ENCODE measurements around the gene RBPMS2.

The RBPMS2 gene

DNA sequence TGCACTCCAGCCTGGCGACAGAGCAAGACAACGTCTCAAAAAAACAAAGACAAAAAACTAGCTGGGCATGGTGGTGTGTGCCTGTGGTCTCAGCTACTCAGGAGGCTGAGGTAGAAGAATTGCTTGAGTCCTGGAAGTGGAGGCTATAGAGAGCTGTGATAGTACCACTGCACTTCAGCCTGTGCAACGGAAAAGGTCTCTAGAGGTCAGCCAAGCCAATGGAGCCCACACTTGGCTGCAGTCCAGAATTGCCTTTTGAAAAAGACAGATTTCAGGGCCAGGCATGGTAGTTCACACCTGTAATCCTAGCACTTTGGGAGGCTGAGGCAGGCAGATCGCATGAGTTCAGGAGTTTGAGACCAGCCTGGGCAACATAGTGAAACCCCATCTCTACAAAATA, 8.4 kb upstream of the RBPMS2 start:
- DNase-seq (ENCODE audit: low read depth in 2 of 3, low spot score in 1 of 3): no peak

DNA sequence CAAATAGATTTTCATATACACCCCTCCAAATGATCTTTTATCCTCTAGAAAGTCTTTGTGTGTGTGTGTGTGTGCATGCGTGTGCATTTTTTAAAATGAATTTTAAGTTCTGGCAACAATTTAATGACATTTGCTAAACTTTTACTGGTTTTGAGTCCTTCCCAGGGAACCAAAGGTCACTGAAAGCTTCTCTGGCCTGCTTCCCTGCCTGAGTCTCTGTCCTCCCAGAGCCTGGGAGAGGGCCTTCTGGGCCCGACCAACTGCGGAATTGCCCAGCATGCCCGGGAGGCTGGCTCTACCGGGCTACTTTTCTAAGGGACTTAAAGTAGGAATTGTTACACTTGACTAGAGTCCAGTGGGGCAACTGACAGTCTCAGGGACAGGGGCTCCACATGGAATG, 7.4 kb upstream of the RBPMS2 start:
- no peak for DNase-seq (ENCODE audit: low read depth in 2 of 3, low spot score in 1 of 3)

DNA sequence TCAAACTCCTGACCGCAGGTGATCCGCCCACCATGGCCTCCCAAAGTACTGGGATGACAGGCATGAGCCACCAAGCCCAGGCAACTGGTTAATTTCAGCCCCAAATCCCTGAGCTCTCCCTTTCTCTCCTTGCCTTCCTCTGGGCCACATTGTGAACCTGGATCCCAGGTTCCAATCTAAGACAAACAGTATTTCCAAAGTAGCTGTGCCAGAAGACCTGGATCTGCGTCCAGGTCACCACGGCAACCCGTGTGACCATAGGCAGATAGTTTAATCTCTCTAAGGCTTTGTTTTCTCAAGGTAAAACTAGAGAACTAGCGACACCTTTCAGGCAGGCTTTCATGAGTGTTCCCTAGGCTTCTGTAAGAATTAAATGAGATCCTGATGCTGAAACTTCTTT, 5.9 kb upstream of the RBPMS2 start:
- DNase-seq (ENCODE audit: low read depth in 2 of 3, low spot score in 1 of 3): no peak

DNA sequence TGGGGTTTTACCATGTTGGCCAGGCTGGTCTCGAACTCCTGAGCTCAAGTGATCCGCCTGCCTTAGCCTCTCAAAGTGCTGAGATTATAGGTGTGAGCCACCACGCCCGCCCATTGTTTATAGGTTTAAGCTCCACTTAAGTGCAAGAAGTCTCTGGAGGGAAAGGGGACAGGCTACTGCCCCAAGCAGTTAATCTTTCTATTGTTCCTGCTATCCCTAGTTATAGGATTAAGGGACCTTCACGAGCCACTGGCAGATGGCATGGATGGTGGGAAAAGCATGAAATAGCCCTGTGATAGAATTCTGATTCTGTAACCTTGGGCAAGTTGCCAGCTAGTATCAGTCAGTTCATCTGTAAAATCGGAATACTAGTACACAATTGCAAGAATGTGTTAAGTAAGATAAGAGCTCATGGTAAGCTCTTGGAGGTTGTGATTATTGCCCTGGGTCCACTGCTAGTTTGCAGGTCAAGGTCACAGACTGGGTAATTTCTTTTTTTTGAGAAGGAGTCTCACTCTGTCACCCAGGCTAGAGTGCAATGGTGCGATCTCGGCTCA, 5.3 kb upstream of the RBPMS2 start:
- DNase-seq (ENCODE audit: low read depth in 2 of 3, low spot score in 1 of 3): no peak

DNA sequence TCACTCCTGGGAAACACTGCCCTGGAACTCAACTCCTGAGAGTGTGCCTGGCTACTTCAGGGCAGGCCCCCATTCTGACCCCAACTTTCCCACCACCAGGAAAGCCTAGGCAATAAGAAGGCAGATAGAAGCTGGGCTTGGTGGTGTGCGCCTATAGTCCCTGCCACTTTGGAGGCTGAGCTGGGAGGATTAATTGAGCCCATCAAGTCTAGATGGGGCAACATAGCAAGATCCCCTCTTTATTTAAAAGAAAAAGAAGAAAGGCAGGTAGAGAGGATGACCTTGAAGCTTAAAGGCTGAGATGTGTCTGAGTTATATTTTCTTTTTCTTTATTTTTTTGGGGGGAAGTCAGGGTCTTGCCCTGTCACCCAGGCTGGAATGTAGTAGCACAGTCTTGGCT, 4.2 kb upstream of the RBPMS2 start:
- DNase-seq (ENCODE audit: low read depth in 2 of 3, low spot score in 1 of 3): no peak

DNA sequence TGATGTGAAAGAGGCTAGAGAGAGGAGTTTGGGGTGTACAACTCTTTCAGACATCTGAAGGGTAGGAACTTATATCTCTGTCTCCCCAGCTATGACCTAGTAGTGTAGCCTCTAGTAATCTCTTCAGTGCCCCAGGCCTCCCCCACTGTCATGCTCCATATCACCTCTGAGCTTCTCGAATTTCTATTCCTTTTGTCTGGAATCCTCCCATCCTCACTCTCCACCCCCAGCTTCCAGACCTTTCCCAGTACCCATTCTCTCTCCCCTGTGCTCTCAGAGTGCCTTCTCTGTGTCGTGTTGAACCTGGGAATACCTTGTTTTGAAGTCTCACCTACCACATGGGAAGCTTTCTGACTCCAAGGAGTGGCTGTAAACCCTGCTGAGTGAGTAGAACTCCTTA, 3.6 kb upstream of the RBPMS2 start:
- DNase-seq (ENCODE audit: low read depth in 2 of 3, low spot score in 1 of 3): no peak

DNA sequence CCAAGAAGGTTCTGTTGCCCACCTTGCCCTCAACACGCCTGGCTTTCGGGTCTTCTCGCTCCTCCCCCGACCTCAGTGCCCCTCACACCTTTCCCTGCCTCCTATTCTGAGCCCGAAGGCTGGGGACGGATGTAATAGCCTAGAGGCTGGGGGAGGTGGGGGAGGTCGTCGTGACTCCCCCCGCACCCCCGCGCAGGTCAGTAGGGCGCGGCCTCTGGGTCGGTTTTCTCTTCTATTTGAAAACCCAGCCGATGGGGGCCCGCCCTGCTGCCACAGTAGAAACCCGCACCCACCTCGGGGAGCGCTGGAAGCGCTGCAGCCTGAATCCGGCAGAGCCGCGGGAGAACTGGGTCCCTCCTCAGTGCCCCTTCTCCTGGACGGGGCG, 1.0 kb upstream of the RBPMS2 start:
- DNase-seq (ENCODE audit: low read depth in 2 of 3, low spot score in 1 of 3): no peak

DNA sequence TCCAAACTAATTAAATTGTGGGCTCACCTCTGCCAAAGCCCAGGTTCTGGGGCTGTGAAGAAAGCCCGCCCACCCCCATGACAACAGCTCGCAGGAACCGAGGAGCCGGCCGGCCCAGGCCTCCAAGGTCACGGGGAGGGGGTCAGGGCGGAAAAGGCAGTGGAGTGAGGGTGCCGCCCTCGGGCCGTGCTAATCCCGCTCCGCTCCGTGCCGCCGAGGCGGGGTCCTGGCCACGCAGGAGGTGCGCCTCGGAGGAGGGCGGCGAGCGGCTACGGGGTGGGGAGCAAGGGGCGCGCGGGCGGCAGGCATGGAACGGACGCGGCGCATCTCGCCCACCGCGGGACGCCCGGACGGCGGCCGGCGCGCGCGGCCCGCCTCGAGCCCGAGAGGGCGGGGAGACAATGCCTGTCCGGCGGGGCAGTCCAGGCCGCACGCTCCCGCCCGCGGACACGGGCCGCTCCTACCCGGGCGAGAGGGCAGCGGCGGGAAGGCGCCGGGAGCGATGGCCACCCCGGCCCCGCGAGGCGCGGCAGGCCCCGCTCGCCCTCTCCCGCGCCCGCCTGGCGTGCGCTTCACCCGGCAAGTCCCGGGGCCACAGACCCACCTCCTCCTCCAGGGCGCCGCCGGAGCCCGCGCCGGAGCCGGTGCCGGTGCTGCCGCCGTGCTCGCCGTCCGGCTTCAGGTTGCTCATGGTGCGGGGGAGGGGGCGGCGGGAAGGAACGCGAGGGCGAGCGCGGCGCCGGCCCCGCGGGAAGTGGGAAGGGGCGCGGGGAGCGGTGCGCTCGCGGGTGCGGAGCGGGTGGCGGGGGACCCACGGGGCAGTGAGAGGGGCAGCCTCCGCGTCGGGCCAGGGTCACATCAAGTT, 528 bp downstream of the RBPMS2 start:
- no peak for DNase-seq (ENCODE audit: low read depth in 2 of 3, low spot score in 1 of 3)

DNA sequence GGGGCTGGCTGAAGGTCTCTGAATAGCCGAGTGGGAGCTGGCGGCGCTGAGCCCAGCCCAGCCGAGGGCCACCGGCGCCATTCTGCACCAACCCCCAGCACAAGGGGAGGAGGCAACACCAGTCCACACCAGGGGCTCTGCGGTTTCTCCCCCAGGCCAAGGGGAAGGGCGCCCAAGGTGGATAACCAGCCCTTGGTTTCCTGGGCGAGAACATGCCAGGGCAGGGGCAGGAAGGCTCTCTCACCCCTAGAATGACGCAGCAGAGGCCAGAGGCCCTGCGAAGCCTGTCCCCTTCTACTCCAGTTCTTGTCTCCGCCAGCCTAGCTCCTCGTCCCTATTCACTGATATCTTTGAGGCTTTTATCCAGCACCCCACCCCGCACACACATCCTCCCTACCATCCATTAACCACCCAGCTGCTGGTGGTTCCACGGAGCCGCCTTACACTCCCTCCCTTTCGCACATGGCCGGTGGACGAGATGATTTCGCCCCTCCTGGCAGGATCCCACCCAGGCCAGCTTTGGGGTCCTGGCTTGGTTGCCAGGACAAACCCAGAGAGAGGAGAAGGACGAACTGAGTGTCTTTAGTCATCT, 1.3 kb downstream of the RBPMS2 start:
- DNase-seq (ENCODE audit: low read depth in 2 of 3, low spot score in 1 of 3): no peak

DNA sequence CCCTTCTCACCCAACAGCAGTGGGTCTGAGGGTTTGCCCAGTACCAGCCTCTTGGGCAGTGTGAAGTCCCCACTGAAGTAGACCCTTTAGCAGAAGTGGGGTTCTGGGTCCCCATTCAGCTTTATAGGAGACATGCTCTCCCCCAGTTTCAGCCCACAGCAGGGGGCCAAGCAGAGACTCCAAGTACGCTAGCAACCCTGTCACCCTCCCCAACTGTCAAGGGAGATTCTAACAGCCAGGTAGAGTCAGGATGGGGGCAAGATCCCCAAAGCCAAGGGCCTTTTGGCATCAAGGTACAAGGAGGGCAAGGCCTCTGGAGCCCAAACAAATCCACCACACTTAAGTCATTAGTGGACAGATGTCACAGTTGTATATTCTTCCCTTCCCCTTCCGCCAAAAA, 1.8 kb downstream of the RBPMS2 start:
- DNase-seq (ENCODE audit: low read depth in 2 of 3, low spot score in 1 of 3): no peak

DNA sequence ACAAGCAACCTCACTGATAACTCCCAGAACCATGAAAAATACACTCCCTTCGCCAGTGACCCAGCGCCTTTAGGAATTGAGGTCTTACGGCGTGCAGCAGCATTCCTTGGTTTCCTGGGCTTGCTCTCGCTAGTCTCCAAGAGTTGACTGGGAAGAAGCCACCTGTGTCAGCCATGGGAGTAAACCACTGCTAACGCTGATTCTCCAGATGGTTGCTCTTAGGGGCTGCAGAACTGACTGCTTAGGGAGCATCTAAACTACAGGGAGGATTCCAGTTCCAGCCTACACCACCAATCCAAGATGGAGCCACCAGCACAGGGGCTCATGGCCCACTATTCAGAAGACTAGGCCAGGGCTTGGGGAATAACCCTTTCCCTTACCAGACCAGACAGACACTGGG, 2.4 kb downstream of the RBPMS2 start:
- DNase-seq (ENCODE audit: low read depth in 2 of 3, low spot score in 1 of 3): no peak

DNA sequence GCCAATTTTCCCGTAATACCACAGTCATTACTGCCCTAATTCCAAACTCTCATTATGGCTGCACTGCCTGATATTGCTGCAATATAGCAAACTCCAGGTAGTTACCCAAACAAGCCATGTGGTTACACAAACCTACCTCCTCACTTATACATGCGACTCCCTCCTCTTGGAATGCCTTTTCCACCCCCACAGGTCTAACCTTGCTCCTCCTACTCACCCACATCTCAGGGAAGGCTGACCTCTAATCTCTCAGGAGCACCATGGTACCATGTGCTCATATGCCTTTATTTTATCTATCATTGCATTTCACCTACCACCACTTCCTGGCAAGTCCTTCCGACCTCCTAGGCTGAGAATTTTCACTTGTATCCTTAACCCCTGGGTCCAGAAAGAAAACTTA, 2.9 kb downstream of the RBPMS2 start:
- DNase-seq (ENCODE audit: low read depth in 2 of 3, low spot score in 1 of 3): no peak

DNA sequence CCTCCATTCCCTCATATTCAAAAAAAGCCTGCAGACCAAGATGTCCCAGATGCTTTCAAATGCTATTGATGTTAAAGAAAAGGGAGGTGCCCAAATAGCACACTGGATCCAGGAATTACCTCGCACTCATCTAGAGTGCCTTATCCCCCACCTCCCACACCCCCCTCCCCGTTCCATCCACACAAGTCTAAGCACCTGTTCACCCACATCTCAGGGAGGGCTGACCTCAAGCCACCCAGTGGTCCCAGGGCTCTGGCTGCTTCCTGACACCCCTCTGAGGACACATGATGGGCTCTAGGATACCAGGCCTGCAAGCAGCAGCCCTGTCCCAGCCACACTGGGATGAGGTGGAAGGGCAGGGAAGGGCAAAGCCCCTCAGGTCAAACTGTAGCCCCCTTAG, 4.8 kb downstream of the RBPMS2 start:
- DNase-seq (ENCODE audit: low read depth in 2 of 3, low spot score in 1 of 3): no peak

DNA sequence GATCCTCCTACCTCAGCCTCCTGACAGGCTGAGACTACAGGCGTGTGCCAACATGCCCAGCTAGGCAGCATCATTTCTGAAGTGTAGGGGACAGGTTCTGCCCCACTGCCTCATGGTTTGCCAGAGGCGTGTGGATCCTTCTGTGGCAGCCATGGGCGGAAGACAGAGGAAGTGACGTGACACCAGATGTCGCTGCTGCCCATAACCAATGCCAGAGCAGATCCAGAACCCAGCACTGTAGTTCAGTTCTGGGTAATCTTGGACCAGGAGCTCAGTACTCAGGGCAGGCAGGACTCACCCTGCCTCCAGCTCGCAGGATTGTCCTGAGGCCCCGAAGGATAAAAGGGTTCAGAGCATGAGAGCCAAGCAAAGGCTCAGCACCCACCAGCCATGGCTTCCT, 8.2 kb downstream of the RBPMS2 start:
- no peak for DNase-seq (ENCODE audit: low read depth in 2 of 3, low spot score in 1 of 3)

DNA sequence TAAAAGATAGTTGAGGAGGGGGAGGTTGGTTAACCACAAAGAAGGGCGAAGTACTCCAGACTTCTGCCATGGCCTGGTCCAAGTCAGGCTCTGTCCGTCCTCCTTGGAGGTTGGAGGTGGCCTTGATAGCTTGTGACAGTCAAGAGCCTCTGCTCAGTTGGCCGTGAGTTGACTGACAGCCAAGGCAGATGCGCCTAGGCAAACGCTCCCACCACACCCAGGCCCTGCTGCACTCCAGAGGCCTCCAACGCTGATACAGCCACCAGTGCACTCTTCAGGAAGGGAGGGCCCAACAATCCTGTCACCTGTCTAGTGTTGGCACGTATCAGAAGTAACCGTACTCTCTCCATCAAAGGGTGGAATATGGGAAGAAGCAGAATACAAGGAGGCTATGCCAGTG, 9.3 kb downstream of the RBPMS2 start:
- DNase-seq (ENCODE audit: low read depth in 2 of 3, low spot score in 1 of 3): no peak

DNA sequence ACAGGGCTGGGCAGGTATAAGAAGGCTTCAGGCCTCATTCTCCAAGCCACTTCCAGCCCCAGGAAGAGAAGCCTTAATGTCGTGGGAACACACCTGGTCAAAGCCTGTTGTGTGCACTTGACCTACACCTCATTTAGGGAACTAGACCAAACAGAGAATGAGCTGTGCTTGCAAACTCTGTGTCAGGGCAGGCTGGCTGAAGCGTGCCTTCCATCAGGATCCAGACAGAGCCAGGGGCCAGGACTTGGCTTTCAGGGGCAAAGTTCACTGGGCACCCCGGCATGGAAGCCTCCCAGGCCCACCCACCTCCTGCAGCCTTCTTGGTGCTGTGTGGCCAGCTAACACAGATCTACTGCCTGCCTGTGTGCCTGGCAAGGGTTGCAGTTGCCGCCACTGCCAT, 11.5 kb downstream of the RBPMS2 start:
- DNase-seq (ENCODE audit: low read depth in 2 of 3, low spot score in 1 of 3): no peak

DNA sequence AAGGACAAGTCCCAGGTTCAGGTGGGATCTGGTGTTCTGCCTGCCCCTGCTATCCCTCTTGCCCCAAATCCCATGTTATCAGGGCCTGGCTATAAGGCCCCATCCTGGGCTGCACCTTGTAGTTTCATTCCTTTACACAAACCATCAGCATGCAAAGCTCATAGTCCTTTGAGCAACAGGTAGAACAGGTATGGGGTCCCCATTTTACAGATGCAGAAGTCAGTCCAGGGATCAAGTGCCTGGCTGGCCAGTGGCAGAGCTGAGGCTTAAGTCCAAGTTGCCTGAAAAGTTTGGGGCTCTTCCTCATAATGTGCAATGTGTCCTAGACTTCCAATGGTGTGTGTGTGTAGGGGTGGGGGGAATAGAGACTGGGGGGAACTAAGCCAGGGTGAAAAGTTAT, 11.9 kb downstream of the RBPMS2 start:
- no peak for DNase-seq (ENCODE audit: low read depth in 2 of 3, low spot score in 1 of 3)

DNA sequence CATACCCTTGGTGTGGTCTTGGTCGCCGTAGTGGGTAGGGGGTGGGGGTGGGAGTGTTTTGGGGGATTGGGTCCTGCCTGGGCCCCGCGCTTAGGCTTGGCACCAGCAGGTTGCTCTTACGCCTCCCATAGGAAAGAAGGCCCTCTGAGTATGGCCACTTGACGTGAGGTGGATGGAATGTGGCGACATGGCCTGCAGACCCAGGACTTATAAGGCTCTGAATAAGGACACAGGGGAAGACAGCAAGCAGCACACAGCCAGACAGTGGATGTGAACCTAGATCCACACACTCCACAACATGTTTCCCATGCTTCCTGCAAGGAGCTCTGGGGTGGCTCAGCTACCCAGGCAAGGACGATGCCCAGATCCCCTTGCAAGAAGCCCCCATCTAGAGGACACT, 12.4 kb downstream of the RBPMS2 start:
- DNase-seq (ENCODE audit: low read depth in 2 of 3, low spot score in 1 of 3): no peak

DNA sequence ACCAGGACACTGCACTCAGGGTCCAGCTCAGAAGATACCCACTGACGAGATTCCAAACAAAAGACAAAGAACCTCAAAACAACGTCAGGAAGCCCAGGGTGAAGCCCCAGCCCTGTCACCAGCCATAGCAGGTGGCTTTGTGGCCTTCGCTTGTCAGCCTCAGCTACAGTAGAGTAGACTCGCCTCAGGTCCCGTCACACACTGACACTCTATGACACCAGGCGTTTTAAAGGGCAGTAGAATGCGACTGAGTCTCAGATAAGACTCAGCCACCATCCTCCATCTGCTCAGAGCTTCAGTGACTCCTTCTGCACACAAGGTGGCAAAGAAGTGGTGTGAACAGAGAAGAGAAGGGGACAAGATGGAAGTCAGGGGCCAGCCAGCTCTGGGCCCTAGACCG, 12.8 kb downstream of the RBPMS2 start:
- DNase-seq (ENCODE audit: low read depth in 2 of 3, low spot score in 1 of 3): no peak

DNA sequence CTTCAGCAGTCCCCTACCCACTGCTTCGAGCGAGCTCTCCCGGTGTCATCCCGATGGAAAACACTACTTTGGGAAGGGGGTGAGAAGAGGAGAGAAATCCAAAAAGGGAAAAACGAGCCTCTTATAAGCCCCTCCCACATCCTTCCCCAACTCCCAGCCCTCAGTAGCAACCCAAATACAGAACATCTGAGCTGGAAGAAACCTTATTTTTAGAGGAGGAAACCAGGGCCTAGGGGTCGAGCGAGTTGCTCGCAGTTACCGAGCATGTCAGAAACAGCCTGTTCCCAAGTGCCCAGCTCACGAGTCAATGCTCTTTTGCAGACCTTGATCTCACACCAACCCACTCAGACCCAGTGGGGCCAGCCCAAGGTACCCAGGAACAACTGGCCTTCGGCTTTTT, 14.2 kb downstream of the RBPMS2 start:
- DNase-seq (ENCODE audit: low read depth in 2 of 3, low spot score in 1 of 3): no peak

DNA sequence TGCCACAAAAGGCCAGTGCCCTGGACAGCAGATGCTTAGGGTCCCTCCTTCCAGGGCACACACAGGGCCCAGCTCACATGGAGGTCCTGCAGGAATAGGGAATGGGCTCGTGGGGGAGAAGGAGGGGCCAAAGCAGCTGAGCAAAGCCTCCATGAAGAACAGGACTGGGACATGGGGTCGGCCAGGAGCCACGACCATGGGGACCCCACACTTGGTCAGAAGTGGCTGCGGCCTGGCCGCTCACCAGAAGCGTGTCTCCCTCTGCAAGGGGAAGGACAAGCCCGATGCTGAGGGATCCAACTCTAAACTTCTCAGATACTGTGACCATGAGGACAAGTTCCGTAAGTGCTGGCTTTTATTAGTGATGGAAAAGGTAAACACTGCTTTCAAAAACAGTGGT, 15.3 kb downstream of the RBPMS2 start:
- no peak for DNase-seq (ENCODE audit: low read depth in 2 of 3, low spot score in 1 of 3)

DNA sequence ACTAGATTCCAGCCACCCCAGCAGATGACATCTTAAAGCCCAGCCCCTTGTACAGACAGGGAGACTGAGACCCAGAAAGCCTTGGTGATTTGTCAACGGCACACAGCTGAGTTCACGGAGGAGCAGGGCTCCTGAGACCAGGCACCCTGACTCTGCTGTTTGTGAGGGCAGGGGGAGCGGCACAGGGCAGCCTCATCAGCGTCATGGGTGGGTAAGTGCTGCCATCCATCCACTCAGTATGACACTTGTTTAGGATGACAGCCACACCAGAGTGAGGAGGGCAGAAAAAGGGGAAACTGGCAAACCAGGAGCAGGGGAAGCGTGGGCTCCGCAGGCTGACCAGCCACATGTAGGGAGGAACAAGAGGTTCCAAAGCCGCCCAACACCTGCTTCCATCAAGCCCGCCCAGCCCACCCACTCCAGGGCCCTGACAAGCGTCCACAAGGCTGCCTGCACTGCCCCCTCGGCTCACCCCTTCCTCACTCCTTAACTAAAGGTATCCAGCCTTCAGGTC, 19.9 kb downstream of the RBPMS2 start:
- DNase-seq (ENCODE audit: low read depth in 2 of 3, low spot score in 1 of 3): no peak
